Spleen (tissue), 11 donors: Measurements from ENCODE around the gene PTPRA. TPM values are rescaled to one million over a fixed set of nuclear protein-coding genes. Genes with fewer than 3 reads are reported as not detected.

Experiments used
- DNase-seq: peaks from one replicate; pipeline ENCODE4 v3.0.0-alpha.2; 2020
- H3K27ac ChIP-seq, 8 donors: fragments of 200-600 bp; sonication (generic) in 7 of 8; 1 replicate in 4 of 8; 2 replicates in 4 of 8; pipeline versions ENCODE4 v1.5.0 to v1.8.0; 2016 to 2021; ENCODE audit warnings: inconsistent platforms in 4 of 8, mild to moderate bottlenecking in 4 of 8, moderate library complexity in 1 of 8
- H3K27me3 ChIP-seq, 7 donors: fragments of 200-600 bp; sonication (generic) in 6 of 7; replicated peaks in 1 of 7; 1 replicate in 4 of 7; 2 replicates in 3 of 7; pipeline versions ENCODE4 v1.5.0 to v1.8.0; 2016 to 2021; ENCODE audit warnings: inconsistent platforms in 3 of 7, mild to moderate bottlenecking in 1 of 7
- H3K36me3 ChIP-seq, 6 donors: fragments of 200-600 bp; sonication (generic) in 5 of 6; 1 replicate in 4 of 6; 2 replicates in 2 of 6; pipeline versions ENCODE4 v1.5.0 to v1.8.0; 2016 to 2021; ENCODE audit warnings: inconsistent platforms in 2 of 6
- H3K4me1 ChIP-seq, 6 donors: fragments of 200-600 bp; sonication (generic) in 5 of 6; 1 replicate in 3 of 6; 2 replicates in 3 of 6; pipeline versions ENCODE4 v1.5.0 to v1.8.0; 2016 to 2021; ENCODE audit warnings: inconsistent platforms in 3 of 6
- H3K4me3 ChIP-seq, 8 donors: fragments of 200-600 bp; sonication (generic) in 7 of 8; 1 replicate in 4 of 8; 2 replicates in 4 of 8; pipeline versions ENCODE4 v1.5.0 to v1.8.0; 2016 to 2021; ENCODE audit warnings: inconsistent platforms in 4 of 8, mild to moderate bottlenecking in 4 of 8, moderate library complexity in 2 of 8
- H3K9me3 ChIP-seq, 8 donors: fragments of 200-600 bp; sonication (generic) in 7 of 8; 1 replicate in 4 of 8; 2 replicates in 4 of 8; pipeline versions ENCODE4 v1.5.0 to v1.8.0; 2016 to 2021; ENCODE audit warnings: inconsistent platforms in 4 of 8
- POLR2A ChIP-seq, 3 donors: fragments of 450-650 bp; IDR thresholded peaks; one replicate each; pipeline ENCODE4 v1.5.1; 2017; ENCODE audit warnings: antibody characterized with exemption in 3 of 3, mild to moderate bottlenecking in 1 of 3
- POLR2AphosphoS5 ChIP-seq, 3 donors: sonication (generic); formaldehyde crosslinking; IDR thresholded peaks; one replicate each; pipeline ENCODE4 v1.5.1; 2017; ENCODE audit warnings: antibody characterized with exemption in 3 of 3
- WGBS, 5 donors: extraction: QIAGEN DNeasy Blood & Tissue Kit in 3 of 5; methylation state at CpG; one replicate each; pipeline versions ENCODE4 v1.1.5 to v1.1.7; 2013 to 2018; 5-methylcytosine and 5-hydroxymethylcytosine counted together
- intact Hi-C: fragments of 100-400 bp; cut with DNase I; formaldehyde crosslinking; loops from one replicate; pipeline ENCODE4 v1.15.0; 2023; ENCODE audit warnings: low total_unique reads
- polyA plus RNA-seq, 3 donors: library from polyadenylated mRNA; stranded (reverse); fragments of 200-250 nt; gene quantifications; one replicate each; pipeline ENCODE4 v1.2.1, GENCODE V29; 2013
- total RNA-seq, 7 donors: library from RNA; depleted of rRNA in 3 of 7; stranded (reverse); fragments of >200 nt in 3 of 7; fragmentation: NEBNext Ultra II Directional in 4 of 7; extraction: Animal tissue kit (Norgen Biotek cat#: 25700) in 4 of 7; gene quantifications; one replicate each; pipeline versions ENCODE4 v1.1.0 to v1.2.1, GENCODE V29; 2016 to 2021
- TF ChIP-seq, protein P1 (sequence below), 11 experiments: fragments of 200-600 bp in 7 of 11; fragments of 450-650 bp in 4 of 11; sonication (generic) in 4 of 11; IDR thresholded peaks in 8 of 11; conservative IDR thresholded peaks in 3 of 11; 1 replicate in 7 of 11; 2 replicates in 4 of 11; pipeline versions ENCODE4 v1.4.0 to v1.8.0; 2016 to 2021; ENCODE audit warnings: antibody characterized with exemption in 11 of 11, inconsistent platforms in 4 of 11, mild to moderate bottlenecking in 1 of 11
- donor health status: healthy with polysubstance abuse.
- donor health status: DM: no; HTN: no; CAD: no; lungs with moderate emphysema.
- donor health status: DM: no; HTN: no; CAD: no.
- donor health status: Bipolar disorder and iron deficiency.
- donor health status: healthy.
- donor health status: DM: no; HTN: no; CAD: no.
- donor health status: DM: yes; HTN: yes; CAD: no.

The PTPRA gene
- total and polyA plus RNA-seq, 10 donors = 15.3 to 65.5 (median 52.4) TPM

DNA sequence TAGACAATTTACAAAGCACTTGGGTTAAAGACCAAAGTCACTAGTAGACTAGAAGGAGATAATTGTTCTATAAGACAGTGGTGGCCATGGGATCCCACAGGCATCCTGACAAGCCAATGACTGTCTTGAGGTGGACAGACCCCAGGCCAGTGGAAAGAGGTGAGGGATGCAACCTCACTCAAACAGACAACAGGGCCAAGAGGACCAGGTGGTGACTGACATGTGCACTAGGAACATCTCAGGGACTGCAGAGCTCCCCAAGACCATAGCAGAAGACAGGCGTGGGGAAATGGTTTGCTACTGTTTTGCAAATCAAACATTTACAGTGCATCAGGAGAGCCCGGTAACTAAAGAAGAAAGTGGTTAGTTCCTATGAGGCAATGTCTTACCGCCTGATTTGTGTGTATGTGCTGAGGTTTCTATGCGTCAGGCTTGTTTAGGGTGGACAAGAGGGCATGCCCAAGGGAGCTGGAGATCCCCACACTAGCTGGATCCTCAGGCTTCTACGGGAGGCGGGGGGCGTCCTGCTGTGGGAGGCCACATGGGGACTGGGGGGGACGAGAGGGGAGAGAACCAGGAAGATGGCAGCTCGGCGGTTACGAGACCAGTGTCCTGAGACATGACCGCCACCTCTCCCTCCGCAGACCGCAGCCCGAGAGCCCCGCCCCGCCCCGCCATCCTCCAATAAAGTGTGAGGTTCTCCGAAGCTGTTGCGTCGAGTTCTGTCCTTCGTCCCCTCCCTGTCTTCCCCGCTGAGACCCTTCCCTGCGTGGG, 171.9 kb downstream of the PTPRA start:
- TF ChIP-seq, protein P1, sequence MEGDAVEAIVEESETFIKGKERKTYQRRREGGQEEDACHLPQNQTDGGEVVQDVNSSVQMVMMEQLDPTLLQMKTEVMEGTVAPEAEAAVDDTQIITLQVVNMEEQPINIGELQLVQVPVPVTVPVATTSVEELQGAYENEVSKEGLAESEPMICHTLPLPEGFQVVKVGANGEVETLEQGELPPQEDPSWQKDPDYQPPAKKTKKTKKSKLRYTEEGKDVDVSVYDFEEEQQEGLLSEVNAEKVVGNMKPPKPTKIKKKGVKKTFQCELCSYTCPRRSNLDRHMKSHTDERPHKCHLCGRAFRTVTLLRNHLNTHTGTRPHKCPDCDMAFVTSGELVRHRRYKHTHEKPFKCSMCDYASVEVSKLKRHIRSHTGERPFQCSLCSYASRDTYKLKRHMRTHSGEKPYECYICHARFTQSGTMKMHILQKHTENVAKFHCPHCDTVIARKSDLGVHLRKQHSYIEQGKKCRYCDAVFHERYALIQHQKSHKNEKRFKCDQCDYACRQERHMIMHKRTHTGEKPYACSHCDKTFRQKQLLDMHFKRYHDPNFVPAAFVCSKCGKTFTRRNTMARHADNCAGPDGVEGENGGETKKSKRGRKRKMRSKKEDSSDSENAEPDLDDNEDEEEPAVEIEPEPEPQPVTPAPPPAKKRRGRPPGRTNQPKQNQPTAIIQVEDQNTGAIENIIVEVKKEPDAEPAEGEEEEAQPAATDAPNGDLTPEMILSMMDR (IDR thresholded peaks at IDR 0.05 in 8 of 11, conservative IDR thresholded peaks at IDR 0.05 in 3 of 11) = no peak
- TF ChIP-seq POLR2AphosphoS5 (IDR thresholded peaks at IDR 0.05) = no peak
- TF ChIP-seq POLR2A (IDR thresholded peaks at IDR 0.05) = peak in 1 of 3 donors; percentile 1
- Histone ChIP-seq H3K9me3 (no peaks in the 10 kb centered on the region), H3K27me3 (no peaks in the 10 kb centered on the region), H3K4me3 (peak overlapping the region; percentile 88 to 100 (median 99)), H3K27ac (peak overlapping the region; percentile 77 to 97 (median 91)), H3K36me3 (peaks cover 0 to 43% (median 21%) of the 10 kb centered on the region in 6 donors), H3K4me1 (peaks cover 7 to 33% (median 25%) of the 10 kb centered on the region in 6 donors)
- no peak for DNase-seq
- intact Hi-C loops = no loop called here
- WGBS, 5 donors = 2 to 5% (median 4%) methylated on average over 11 to 24 of the region's 24 CpGs

DNA sequence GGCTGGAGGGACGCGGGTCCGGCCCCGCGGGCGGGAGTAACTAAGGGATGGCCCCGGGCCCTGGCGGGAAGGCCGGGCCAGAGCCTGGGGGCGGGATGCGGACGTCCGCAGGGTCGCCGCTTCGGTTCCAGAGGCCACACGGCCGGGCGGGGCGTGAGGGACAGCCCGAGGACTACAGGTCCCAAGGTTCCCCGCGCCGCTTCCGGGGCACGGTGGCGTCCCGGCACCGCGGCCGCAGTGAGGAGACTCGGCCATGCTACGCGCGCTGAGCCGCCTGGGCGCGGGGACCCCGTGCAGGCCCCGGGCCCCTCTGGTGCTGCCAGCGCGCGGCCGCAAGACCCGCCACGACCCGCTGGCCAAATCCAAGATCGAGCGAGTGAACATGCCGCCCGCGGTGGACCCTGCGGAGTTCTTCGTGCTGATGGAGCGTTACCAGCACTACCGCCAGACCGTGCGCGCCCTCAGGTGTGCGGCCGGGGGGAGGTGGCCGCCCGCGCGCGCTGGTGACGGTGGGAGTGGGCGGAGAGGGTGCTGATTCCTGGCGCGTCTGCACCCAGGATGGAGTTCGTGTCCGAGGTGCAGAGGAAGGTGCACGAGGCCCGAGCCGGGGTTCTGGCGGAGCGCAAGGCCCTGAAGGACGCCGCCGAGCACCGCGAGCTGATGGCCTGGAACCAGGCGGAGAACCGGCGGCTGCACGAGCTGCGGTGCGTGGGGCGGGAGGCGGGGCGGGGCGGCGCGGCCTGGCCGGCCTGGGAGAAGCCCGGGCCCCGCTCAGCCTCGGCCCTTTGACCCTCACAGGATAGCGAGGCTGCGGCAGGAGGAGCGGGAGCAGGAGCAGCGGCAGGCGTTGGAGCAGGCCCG, 172.8 kb downstream of the PTPRA start, which contains the start of gene MRPS26:
TSS of gene MRPS26 (plus strand) at position 237 of the 861 bp plus-strand sequence. CDS start at position 254, 17 bp downstream.
- WGBS, 5 donors = 0 to 1% (median 0%) methylated on average over 32 to 104 of the region's 104 CpGs
- intact Hi-C loops = no loop called here
- TF ChIP-seq POLR2AphosphoS5 (IDR thresholded peaks at IDR 0.05) = peak; percentile 85 to 92 (median 90)
- TF ChIP-seq, protein P1 (IDR thresholded peaks at IDR 0.05 in 8 of 11, conservative IDR thresholded peaks at IDR 0.05 in 3 of 11) = peak in 1 of 11 experiments; percentile 6
- TF ChIP-seq POLR2A (IDR thresholded peaks at IDR 0.05) = peak in 1 of 3 donors; percentile 36
- Histone ChIP-seq H3K4me3 (peak within 1 kb of the TSS; percentile 88 to 100 (median 99)), H3K4me1 (peaks cover 7 to 33% (median 25%) of the 10 kb centered on the region in 6 donors), H3K27ac (peak within 1 kb of the TSS; percentile 77 to 97 (median 91)), H3K9me3 (no peaks in the 10 kb centered on the region), H3K36me3 (peaks cover 0 to 38% (median 19%) of the 10 kb centered on the region in 6 donors), H3K27me3 (no peaks in the 10 kb centered on the region)
- DNase-seq = peak; percentile 98

DNA sequence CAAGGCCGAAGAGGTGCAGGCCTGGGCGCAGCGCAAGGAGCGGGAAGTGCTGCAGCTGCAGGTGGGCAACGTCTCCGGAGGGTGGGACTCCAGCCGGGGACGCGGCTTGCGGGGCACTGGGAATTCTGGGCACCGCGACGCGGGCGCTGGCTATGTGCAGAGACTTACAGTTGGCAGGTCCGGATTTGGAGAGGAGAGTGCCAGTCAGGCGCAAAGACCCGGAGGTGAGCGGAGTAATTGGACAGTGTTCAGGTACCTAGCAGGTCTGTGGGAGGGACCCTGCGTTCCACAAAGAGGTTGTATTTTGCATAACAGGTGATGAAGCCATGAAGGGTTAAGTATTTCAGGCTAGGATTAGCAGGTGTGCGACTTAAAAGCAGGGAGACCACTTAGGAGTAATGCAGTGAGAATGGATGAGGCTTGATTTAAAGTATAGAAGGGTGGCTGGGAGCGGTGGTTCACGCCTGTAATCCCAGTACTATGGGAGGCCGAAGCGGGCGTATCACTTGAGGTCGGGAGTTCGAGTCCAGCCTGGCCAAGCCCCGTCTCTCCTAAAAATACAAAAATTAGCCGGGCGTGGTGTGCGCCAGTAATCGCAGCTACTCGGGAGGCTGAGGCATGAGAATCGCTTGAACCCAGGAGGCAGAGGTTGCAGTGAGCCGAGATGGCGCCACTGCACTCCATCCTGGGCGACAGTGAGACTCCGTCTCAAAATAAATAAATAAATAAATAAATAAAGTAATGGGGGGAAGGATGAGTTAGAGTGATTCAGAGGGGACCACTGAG, 173.6 kb downstream of the PTPRA start:
- Histone ChIP-seq H3K27me3 (no peaks in the 10 kb centered on the region), H3K4me3 (peak overlapping the region; percentile 88 to 100 (median 99)), H3K4me1 (peaks cover 7 to 32% (median 25%) of the 10 kb centered on the region in 6 donors), H3K36me3 (peaks cover 0 to 32% (median 19%) of the 10 kb centered on the region in 6 donors), H3K9me3 (no peaks in the 10 kb centered on the region), H3K27ac (peak overlapping the region; percentile 77 to 97 (median 91))
- WGBS, 5 donors = 44 to 60% (median 48%) methylated on average over 28 to 39 of the region's 39 CpGs
- intact Hi-C loops = no loop called here
- no peak for DNase-seq
- TF ChIP-seq POLR2A (IDR thresholded peaks at IDR 0.05) (no peak), POLR2AphosphoS5 (IDR thresholded peaks at IDR 0.05) (no peak)
- TF ChIP-seq, protein P1 (IDR thresholded peaks at IDR 0.05 in 8 of 11, conservative IDR thresholded peaks at IDR 0.05 in 3 of 11) = no peak
